Keratinocyte (primary cell): ENCODE data around the gene CLCN7.

Experiments used
- CTCF ChIP-seq, 3 experiments: IDR thresholded peaks in 1 of 3; conservative IDR thresholded peaks in 1 of 3; optimal IDR thresholded peaks in 1 of 3; 2 replicates in 2 of 3; 3 replicates in 1 of 3; pipeline versions ENCODE3 to v1.5.1; 2011; ENCODE audit warnings: low read length in 3 of 3, mild to moderate bottlenecking in 3 of 3, moderate library complexity in 2 of 3, control low read depth in 1 of 3, inconsistent platforms in 1 of 3; ENCODE audit not compliant: insufficient read depth in 2 of 3; ENCODE audit errors: extremely low read depth in 1 of 3
- EZH2 ChIP-seq: IDR thresholded peaks from one replicate; pipeline ENCODE4 v1.6.1; 2012; ENCODE audit warnings: inconsistent platforms, mild to moderate bottlenecking, low read length, moderate library complexity

GRCh38 chr16:1401061-1401757 lies 73.6 kb downstream of the CLCN7 start:
- no peak for TF ChIP-seq CTCF (optimal IDR thresholded peaks at IDR 0.05 in 1 of 3, IDR thresholded peaks at IDR 0.05 in 1 of 3, conservative IDR thresholded peaks at IDR 0.05 in 1 of 3; ENCODE audit: extremely low read depth in 1 of 3, insufficient read depth in 2 of 3, low read length in 3 of 3)
- TF ChIP-seq EZH2: no peak
